DND-41 (cell line): ENCODE results near the gene RRP9.

Experiments
- EZH2 ChIP-seq: IDR thresholded peaks from 3 replicates; pipeline ENCODE4 v1.6.1; 2012; ENCODE audit warnings: borderline replicate concordance, low read depth, mild to moderate bottlenecking, moderate library complexity, low read length, inconsistent platforms; ENCODE audit not compliant: severe bottlenecking
- TF ChIP-seq, protein P1 (sequence below): IDR thresholded peaks from 2 replicates; pipeline ENCODE4 v1.5.1; 2012; ENCODE audit warnings: borderline replicate concordance, low read length, moderate library complexity, mild to moderate bottlenecking; ENCODE audit not compliant: poor library complexity, severe bottlenecking; ENCODE audit errors: extremely low read depth

- TF ChIP-seq, protein P1, sequence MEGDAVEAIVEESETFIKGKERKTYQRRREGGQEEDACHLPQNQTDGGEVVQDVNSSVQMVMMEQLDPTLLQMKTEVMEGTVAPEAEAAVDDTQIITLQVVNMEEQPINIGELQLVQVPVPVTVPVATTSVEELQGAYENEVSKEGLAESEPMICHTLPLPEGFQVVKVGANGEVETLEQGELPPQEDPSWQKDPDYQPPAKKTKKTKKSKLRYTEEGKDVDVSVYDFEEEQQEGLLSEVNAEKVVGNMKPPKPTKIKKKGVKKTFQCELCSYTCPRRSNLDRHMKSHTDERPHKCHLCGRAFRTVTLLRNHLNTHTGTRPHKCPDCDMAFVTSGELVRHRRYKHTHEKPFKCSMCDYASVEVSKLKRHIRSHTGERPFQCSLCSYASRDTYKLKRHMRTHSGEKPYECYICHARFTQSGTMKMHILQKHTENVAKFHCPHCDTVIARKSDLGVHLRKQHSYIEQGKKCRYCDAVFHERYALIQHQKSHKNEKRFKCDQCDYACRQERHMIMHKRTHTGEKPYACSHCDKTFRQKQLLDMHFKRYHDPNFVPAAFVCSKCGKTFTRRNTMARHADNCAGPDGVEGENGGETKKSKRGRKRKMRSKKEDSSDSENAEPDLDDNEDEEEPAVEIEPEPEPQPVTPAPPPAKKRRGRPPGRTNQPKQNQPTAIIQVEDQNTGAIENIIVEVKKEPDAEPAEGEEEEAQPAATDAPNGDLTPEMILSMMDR = no peak
- no peak for TF ChIP-seq EZH2
These were observed 20.6 kb downstream of the RRP9 start for GRCh38 chr3:51921081-51921578.
